HG02973 (cell line): ENCODE measurements around the gene STRN.
"Not testable (repeated sequence)": the region's sequence is repeated elsewhere in the genome, so short reads cannot be mapped to it uniquely, and the experiment has no call there.

ENCODE experiments used
- ATAC-seq: cut with Tn5 transposase; IDR thresholded peaks from one replicate; pipeline ENCODE4 v1.9.1; 2021; ENCODE audit warnings: moderate library complexity; ENCODE audit not compliant: unreplicated experiment

STRN gene

GRCh38 chr2:36843838-36844237, 122.5 kb downstream of the STRN start:
- no peak for ATAC-seq

GRCh38 chr2:36839976-36840617, 126.2 kb downstream of the STRN start:
- ATAC-seq, result no peak

GRCh38 chr2:36834731-36835524, 131.4 kb downstream of the STRN start:
- ATAC-seq, result no peak

GRCh38 chr2:36834203-36834602, 132.1 kb downstream of the STRN start:
- no peak for ATAC-seq

GRCh38 chr2:36831185-36831584, 135.2 kb downstream of the STRN start:
- no peak for ATAC-seq

- not testable (repeated sequence) for ATAC-seq
Observed at GRCh38 chr2:36824683-36825082, 141.7 kb downstream of the STRN start.

GRCh38 chr2:36824273-36824672, 142.1 kb downstream of the STRN start:
- ATAC-seq, result no peak

- ATAC-seq, result no peak
Observed at GRCh38 chr2:36823862-36824261, 142.5 kb downstream of the STRN start.

GRCh38 chr2:36820942-36821605, 145.3 kb downstream of the STRN start:
- ATAC-seq, result no peak

GRCh38 chr2:36819095-36819711, 147.1 kb downstream of the STRN start:
- ATAC-seq, result no peak

GRCh38 chr2:36818542-36818941, 147.8 kb downstream of the STRN start:
- ATAC-seq, result no peak

- no peak for ATAC-seq
Observed at GRCh38 chr2:36812196-36812595, 154.1 kb downstream of the STRN start.

- ATAC-seq, result no peak
Observed at GRCh38 chr2:36811071-36811470, 155.3 kb downstream of the STRN start.

GRCh38 chr2:36809069-36809445, 157.3 kb downstream of the STRN start:
- ATAC-seq, result no peak

- no peak for ATAC-seq
Observed at GRCh38 chr2:36808386-36809068, 157.8 kb downstream of the STRN start.

GRCh38 chr2:36807223-36807886, 159.0 kb downstream of the STRN start:
- no peak for ATAC-seq

GRCh38 chr2:36805635-36806224, 160.6 kb downstream of the STRN start:
- ATAC-seq, result no peak

GRCh38 chr2:36802952-36803351, 163.4 kb downstream of the STRN start:
- ATAC-seq, result no peak

- ATAC-seq, result no peak
Observed at GRCh38 chr2:36801088-36801487, 165.2 kb downstream of the STRN start.

- ATAC-seq, result no peak
Observed at GRCh38 chr2:36800381-36800780, 166.0 kb downstream of the STRN start.
